Measurements from ENCODE around the gene ANO1.

DNA sequence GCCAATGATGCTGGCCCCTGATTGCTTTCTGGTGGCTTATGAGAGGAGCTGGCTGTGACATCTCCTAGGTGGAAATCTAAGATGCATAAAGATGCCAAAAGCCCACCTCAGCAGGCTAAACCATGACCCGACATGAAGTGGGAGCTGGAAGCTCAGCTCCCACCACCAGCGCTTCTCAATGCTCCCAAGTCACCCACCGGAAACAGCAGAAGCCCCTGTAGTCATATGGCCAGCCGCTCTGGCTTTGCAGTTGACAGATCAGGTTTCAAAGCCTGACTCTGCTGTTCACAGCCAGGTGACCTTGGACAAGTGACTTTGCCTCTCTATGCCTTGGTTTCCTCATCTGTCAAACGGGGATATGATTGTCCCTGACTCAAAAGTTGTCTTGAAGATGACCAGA, 29.1 kb upstream of the ANO1 start:
- TF ChIP-seq ZFX (IDR thresholded peaks at IDR 0.05): no peak
- TF ChIP-seq, protein P1, sequence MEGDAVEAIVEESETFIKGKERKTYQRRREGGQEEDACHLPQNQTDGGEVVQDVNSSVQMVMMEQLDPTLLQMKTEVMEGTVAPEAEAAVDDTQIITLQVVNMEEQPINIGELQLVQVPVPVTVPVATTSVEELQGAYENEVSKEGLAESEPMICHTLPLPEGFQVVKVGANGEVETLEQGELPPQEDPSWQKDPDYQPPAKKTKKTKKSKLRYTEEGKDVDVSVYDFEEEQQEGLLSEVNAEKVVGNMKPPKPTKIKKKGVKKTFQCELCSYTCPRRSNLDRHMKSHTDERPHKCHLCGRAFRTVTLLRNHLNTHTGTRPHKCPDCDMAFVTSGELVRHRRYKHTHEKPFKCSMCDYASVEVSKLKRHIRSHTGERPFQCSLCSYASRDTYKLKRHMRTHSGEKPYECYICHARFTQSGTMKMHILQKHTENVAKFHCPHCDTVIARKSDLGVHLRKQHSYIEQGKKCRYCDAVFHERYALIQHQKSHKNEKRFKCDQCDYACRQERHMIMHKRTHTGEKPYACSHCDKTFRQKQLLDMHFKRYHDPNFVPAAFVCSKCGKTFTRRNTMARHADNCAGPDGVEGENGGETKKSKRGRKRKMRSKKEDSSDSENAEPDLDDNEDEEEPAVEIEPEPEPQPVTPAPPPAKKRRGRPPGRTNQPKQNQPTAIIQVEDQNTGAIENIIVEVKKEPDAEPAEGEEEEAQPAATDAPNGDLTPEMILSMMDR (conservative IDR thresholded peaks at IDR 0.05): no peak
